WERI-Rb-1 (cell line): Measurements from ENCODE around the gene C19orf44.
"Not testable (repeated sequence)": the region's sequence is repeated elsewhere in the genome, so short reads cannot be mapped to it uniquely, and the experiment has no call there.

Experiments
- DNase-seq: peaks from one replicate; pipeline ENCODE4 v3.0.0-alpha.2; 2020
- H3K27ac ChIP-seq: fragments of 250-450 bp; sonication (Bioruptor Pico); 2 replicates; pipeline ENCODE4 v1.5.1; 2020; ENCODE audit warnings: mild to moderate bottlenecking, moderate library complexity
- H3K27me3 ChIP-seq: fragments of 250-450 bp; sonication (Bioruptor Pico); 2 replicates; pipeline ENCODE4 v1.5.1; 2021; ENCODE audit warnings: mild to moderate bottlenecking, low read depth, moderate library complexity; ENCODE audit not compliant: insufficient read depth, severe bottlenecking
- H3K36me3 ChIP-seq: fragments of 250-450 bp; sonication (Bioruptor Pico); 2 replicates; pipeline ENCODE4 v1.5.1; 2020; ENCODE audit warnings: mild to moderate bottlenecking, moderate library complexity
- H3K4me3 ChIP-seq: 2 replicates; pipeline ENCODE4 v1.5.1; 2011; ENCODE audit warnings: low read depth, mild to moderate bottlenecking, control low read depth, low read length
- H3K9me3 ChIP-seq: fragments of 250-450 bp; sonication (Bioruptor Pico); 2 replicates; pipeline ENCODE4 v1.5.1; 2021; ENCODE audit warnings: mild to moderate bottlenecking, moderate library complexity; ENCODE audit not compliant: severe bottlenecking
- TF ChIP-seq, protein P1 (sequence below): IDR thresholded peaks from 2 replicates; pipeline ENCODE4 v1.5.1; 2011; ENCODE audit warnings: low read depth, mild to moderate bottlenecking, control low read depth, inconsistent platforms, low read length

C19orf44 gene

DNA sequence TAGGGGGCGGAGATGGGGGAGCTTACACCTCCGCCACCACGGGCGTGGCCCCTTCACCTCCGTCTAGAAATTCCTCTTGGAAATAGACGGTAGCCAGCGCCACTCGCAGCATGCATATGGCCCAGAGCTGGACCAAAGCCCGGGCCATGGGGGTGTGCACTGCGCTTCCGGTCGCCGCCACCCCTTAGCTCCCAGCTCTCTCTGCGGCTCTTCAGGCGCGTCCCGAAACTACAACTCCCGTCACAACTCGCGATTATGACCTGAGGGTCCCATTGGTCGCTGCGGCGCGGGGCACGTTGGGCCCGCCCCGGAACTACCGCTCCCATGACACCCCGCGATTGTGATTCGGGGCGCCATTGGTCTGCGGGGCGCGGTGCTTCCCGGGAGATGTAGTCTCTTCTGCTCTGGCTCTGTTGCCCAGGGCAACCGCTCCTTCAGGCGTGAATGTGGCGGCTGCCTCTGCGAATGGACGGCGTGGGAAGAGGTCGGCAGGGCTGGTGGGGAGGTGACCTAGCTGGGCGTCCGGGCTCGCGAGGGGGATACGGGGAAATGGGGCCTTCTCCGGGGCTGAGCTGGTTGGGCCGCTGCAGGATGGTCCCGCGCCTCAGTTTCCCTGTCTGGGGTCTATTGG lies at the start of gene C19orf44, which contains the start of gene CALR3:
Gene C19orf44, plus strand, starts transcription at position 413 of the 631 bp plus-strand sequence. CDS start 4,399 bp downstream, outside the sequence.
Gene CALR3, minus strand, starts transcription at position 186 of the 631 bp plus-strand sequence. Its CDS starts 38 bp downstream, at position 148.
- Histone ChIP-seq H3K27me3 (no peaks in the 10 kb centered on the region), H3K9me3 (no peaks in the 10 kb centered on the region), H3K27ac (peak within 1 kb of the TSS; percentile 67), H3K4me3 (peak within 1 kb of the TSS; percentile 84), H3K36me3 (peaks cover 6% of the 10 kb centered on the region)
- TF ChIP-seq, protein P1, sequence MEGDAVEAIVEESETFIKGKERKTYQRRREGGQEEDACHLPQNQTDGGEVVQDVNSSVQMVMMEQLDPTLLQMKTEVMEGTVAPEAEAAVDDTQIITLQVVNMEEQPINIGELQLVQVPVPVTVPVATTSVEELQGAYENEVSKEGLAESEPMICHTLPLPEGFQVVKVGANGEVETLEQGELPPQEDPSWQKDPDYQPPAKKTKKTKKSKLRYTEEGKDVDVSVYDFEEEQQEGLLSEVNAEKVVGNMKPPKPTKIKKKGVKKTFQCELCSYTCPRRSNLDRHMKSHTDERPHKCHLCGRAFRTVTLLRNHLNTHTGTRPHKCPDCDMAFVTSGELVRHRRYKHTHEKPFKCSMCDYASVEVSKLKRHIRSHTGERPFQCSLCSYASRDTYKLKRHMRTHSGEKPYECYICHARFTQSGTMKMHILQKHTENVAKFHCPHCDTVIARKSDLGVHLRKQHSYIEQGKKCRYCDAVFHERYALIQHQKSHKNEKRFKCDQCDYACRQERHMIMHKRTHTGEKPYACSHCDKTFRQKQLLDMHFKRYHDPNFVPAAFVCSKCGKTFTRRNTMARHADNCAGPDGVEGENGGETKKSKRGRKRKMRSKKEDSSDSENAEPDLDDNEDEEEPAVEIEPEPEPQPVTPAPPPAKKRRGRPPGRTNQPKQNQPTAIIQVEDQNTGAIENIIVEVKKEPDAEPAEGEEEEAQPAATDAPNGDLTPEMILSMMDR, result no peak
- DNase-seq, result peak; percentile 98

DNA sequence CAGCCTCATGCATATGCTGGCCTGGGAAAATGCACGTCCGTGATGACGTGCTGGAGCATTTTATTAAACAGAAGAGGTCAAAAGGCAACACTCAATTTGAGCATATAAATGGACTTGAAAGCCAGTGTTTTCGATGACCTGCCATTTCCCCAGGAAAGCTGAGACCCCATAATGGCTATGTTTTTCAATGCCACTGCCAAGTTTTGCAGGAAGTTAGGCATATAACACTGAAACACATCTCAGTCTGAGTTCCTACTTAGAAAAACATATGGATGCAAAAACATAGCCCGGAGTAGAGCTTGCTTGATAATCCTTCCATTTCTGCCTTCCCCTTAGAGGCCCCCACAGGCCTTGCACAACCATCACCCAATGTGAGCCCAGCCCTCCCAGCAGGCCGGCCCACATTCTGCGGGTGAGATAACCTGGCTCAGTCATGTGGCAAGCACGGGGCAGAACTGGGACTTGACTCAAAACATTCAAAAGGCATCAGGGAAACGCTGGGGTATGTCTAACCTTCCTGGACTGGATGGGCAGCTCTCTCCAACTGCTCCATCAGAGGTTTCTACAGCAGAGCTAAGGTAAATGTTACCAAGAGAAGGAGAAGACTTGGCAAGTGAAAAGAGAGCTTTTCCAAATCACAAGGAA lies 49.3 kb upstream of the C19orf44 start:
- DNase-seq, result peak; percentile 24

DNA sequence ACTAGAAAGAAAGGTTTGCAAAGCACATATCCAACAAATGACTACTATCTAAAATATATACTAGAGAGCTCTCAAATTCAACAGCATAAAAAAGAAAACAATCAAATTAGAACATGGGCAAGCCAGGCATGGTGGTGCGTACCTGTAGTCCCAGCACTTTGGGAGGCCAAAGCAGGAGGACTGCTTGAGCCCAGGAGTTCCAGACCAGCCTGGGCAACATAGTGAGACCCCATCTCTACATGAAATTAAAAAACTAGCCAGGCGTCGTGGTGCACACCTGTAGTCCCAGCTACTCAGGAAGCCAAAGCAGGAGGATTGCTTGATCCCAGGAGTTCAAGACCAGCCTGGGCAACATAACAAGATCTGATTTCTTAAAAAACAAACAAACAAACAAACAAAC lies 47.3 kb upstream of the C19orf44 start:
- H3K36me3 ChIP-seq, H3K9me3 ChIP-seq, H3K27me3 ChIP-seq, H3K27ac ChIP-seq, DNase-seq, H3K4me3 ChIP-seq: not testable (repeated sequence)

More for the DNA sequence above, 49.3 kb upstream of the C19orf44 start:
- H3K9me3 ChIP-seq, result no peaks in the 10 kb centered on the region
- TF ChIP-seq, protein P1, result no peak
- no peaks in the 10 kb centered on the region for H3K27me3 ChIP-seq
- no peak overlapping the region for H3K4me3 ChIP-seq
- H3K27ac ChIP-seq, result no peak overlapping the region
- H3K36me3 ChIP-seq, result peaks cover 8% of the 10 kb centered on the region

DNA sequence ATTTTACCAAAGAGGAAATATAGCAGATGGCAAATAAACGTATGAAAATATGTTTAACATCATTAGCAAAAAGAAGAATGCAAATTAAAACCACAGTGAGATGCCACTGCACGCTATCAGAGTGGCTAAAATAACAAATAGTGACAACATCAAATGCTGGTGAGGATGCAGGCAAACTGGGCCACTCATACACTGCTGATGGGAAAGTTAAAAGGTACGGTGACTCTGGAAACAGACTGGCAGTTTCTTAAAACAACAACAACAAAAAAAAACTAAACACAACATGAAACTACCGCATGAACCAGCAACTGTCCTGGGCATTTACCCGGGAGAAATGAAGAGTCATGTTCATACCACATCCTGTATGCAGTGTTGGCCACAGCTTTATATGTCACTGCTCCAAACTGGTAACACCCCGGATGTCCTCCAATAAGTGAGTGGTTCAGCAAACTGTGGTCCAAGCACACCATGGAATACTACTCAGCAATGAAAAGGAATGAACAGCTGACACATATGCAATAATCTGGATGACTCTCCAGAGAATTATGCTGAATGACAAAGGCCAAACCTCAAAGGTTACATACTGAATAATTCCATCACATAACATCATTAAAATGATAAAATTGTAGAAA lies 46.7 kb upstream of the C19orf44 start:
- Histone ChIP-seq H3K36me3 (peaks cover 8% of the 10 kb centered on the region), H3K27ac (no peak overlapping the region), H3K9me3 (no peaks in the 10 kb centered on the region), H3K4me3 (no peak overlapping the region), H3K27me3 (no peaks in the 10 kb centered on the region)
- TF ChIP-seq, protein P1, result no peak
- DNase-seq, result no peak

DNA sequence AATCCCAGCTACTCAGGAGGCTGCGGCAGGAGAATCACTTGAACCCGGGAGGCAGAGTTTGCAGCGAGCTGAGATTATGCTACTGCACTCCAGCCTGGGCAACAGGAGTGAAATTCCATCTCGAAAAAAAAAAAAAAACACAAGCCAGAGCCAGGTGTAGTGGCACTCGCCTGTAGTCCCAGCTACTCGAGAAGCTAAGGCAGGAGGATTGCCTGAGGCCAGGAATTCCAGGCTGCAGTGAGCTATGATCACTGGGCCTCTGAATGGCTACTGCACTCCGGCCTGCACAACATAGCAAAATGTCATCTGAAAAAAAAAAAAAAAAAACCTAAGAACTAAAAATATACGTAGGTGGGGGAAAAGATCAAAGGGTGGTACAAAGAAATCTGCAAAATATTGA lies 43.9 kb upstream of the C19orf44 start:
- Histone ChIP-seq H3K9me3 (no peaks in the 10 kb centered on the region), H3K27ac (no peak overlapping the region), H3K4me3 (no peak overlapping the region), H3K36me3 (peaks cover 3% of the 10 kb centered on the region; the same call in 1 of the 2 replicates), H3K27me3 (no peaks in the 10 kb centered on the region)
- no peak for DNase-seq
- TF ChIP-seq, protein P1, result no peak

DNA sequence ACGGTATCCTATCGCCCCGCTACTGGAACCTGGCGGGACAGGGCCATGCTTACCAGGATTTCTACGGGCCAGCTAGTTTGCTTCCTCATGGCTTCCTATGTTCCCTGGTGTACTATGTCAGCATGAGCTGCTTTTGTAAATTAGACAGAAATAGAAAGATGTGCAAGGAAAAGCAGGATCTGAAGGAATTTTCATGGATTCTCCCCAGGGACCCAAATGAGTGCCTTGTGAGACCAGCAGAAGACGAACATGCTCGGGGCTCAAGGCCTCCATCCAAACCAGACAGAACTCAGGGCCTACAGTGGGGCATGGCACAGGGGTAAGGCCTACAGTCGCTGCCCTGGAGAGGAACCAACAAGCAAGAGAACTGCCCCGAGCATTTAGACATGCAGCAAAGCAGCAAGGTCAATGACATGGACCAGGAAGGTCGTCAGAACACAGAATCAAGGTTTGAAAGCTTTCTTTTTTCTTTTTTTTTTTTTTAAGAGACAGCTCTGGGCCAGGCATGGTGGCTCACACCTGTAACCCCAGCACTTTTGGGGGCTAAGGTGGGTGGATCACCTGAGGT lies 41.8 kb upstream of the C19orf44 start:
- no peaks in the 10 kb centered on the region for H3K27me3 ChIP-seq
- no peak overlapping the region for H3K27ac ChIP-seq
- TF ChIP-seq, protein P1, result no peak
- no peak for DNase-seq
- H3K4me3 ChIP-seq, result no peak overlapping the region
- no peaks in the 10 kb centered on the region for H3K9me3 ChIP-seq
- peaks cover 3% of the 10 kb centered on the region; the same call in 1 of the 2 replicates for H3K36me3 ChIP-seq
